WI38 (cell line): ENCODE results near the gene PDS5A.
"Not testable (repeated sequence)": the region's sequence is repeated elsewhere in the genome, so short reads cannot be mapped to it uniquely, and the experiment has no call there.

ENCODE experiments used
- H3K4me3 ChIP-seq: 2 replicates; pipeline ENCODE4 v1.5.1; 2011; ENCODE audit warnings: low read depth, mild to moderate bottlenecking, control low read depth, low read length
- TF ChIP-seq, protein P1 (sequence below): IDR thresholded peaks from 2 replicates; pipeline ENCODE4 v1.5.1; 2012; ENCODE audit warnings: low read depth, mild to moderate bottlenecking, control low read depth, low read length

The PDS5A gene

DNA sequence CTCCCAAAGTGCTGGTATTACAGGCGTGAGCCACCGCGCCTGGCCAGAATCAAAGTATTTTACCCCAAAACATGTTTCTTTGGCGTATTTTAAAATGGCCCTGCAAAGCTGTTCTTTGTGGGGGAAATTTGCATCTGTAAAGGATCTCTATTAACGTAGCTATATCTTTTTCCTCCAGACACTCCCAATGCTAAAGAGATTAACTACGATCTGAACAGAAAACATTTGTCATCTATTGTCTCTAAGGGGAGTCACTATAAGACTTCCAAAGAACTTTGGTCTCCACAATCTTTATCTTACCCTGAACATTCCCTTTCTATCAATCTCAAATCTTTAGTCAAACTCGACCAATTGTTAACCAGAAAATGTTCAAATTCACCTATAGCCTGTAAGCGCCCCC is 19.1 kb upstream of the PDS5A start:
- TF ChIP-seq, protein P1, sequence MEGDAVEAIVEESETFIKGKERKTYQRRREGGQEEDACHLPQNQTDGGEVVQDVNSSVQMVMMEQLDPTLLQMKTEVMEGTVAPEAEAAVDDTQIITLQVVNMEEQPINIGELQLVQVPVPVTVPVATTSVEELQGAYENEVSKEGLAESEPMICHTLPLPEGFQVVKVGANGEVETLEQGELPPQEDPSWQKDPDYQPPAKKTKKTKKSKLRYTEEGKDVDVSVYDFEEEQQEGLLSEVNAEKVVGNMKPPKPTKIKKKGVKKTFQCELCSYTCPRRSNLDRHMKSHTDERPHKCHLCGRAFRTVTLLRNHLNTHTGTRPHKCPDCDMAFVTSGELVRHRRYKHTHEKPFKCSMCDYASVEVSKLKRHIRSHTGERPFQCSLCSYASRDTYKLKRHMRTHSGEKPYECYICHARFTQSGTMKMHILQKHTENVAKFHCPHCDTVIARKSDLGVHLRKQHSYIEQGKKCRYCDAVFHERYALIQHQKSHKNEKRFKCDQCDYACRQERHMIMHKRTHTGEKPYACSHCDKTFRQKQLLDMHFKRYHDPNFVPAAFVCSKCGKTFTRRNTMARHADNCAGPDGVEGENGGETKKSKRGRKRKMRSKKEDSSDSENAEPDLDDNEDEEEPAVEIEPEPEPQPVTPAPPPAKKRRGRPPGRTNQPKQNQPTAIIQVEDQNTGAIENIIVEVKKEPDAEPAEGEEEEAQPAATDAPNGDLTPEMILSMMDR, result no peak
- no peak overlapping the region for H3K4me3 ChIP-seq

DNA sequence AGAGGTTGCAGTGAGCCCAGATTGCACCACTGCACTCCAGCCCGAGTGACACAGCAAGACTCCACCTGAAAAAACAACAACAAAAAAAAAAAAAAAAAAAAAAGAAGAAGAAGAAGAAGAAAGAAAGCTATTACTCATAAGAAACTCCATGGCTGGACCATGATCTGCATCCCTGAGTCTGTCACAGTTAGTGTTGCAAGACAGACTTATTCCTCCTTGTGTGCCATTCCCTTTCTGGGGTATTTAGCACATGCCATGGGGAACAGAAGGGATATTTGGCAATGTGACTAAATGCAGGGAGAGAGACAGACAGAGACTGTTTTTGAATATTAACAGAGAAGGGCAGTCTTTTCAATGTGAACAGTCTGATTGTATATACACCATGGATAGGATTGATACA is 16.7 kb upstream of the PDS5A start:
- H3K4me3 ChIP-seq, result no peak overlapping the region
- TF ChIP-seq, protein P1, result no peak

GRCh38 chr4:39989381-39989780 is 11.7 kb upstream of the PDS5A start:
- H3K4me3 ChIP-seq, result not testable (repeated sequence)

- TF ChIP-seq, protein P1, result no peak
- H3K4me3 ChIP-seq, result no peak overlapping the region
Observed at GRCh38 chr4:39987485-39987884, 9.8 kb upstream of the PDS5A start.

- TF ChIP-seq, protein P1, result no peak
Observed at GRCh38 chr4:39978904-39979303, 1.2 kb upstream of the PDS5A start.

DNA sequence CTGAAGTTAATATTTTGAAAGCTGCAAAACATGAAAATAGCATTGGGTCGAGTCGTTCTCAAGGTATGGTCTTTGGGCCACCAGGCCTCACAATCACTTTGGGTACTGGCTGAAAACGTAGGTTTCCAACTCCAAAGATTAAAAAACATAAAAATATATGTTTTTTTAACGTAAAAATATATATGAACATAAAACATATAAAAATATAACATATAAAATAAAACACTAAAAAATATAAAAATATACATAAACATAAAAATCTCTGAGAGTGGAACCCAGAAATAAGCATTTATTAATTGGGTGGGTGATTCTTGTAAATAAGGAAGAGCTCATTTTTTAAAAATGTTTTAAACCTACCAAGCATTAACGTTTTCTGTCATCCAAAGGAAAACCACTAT is 666 bp upstream of the PDS5A start:
- peak overlapping the region; percentile 59 for H3K4me3 ChIP-seq
- TF ChIP-seq, protein P1, result no peak

More at GRCh38 chr4:39978904-39979303, 1.2 kb upstream of the PDS5A start:
- no peak overlapping the region for H3K4me3 ChIP-seq

DNA sequence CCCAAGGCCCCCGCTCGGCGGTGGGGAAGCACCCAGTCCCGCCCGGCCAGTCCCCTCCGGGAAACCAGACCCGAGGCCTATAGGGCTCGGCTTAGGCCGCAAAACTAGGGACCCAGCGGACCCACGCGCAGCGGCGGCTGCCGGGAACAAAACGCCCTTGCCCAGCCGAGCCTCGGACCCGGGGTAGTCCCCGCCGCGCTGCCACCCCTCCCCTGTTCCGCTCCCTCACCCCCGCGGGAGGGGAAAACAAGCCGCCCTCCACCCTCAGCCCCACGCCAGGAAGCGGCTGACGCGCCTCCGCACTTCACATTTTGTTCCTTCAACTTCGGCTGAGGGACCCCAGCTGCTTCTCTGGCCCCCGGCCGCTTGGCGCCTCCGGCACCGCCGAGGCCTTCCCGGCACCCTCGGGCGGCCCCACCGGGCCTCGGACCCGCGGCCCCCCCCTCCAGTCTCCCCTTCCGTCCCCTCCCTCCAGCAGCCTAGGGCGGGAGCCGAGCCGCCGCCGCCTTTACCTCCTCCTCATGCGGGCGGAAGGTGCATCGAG is 694 bp downstream of the PDS5A start:
- TF ChIP-seq, protein P1, result no peak
- H3K4me3 ChIP-seq, result peak overlapping the region; percentile 91
